NCI-H2171 treated with DMSO at 0.1 percent for 48 hours (cell line): ENCODE measurements around the gene SPTBN2.
A peak's percentile ranks its signal among the peaks of the same experiment; 100 is the strongest.

ENCODE experiments used
- DNase-seq: peaks from one replicate; lab custom pipeline; 2025; lab: John Stamatoyannopoulos, UW

SPTBN2 gene

GRCh38 chr11:66701432-66702240, 27.4 kb downstream of the SPTBN2 start:
- DNase-seq = no peak

DNA sequence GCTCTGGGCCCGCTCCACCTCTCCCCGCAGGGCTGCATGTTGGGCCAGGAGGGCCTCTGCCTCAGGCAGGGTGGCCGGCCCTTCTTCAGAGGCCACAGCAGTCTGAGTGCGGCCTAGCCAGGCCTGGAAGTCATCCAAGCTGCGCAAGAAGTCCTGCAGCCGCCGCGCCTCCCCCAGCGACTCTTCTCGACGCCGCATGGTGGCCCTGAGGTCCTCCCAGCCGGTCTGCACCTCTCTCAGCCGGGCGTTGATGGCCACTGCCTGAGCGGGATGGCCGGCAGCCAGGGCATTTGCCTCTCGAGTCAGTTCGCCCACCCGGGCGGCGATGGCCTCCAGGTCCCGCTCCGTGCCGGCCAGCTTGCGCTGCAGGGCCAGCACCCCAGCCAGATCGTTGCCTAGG, 28.3 kb downstream of the SPTBN2 start:
- DNase-seq = no peak

DNA sequence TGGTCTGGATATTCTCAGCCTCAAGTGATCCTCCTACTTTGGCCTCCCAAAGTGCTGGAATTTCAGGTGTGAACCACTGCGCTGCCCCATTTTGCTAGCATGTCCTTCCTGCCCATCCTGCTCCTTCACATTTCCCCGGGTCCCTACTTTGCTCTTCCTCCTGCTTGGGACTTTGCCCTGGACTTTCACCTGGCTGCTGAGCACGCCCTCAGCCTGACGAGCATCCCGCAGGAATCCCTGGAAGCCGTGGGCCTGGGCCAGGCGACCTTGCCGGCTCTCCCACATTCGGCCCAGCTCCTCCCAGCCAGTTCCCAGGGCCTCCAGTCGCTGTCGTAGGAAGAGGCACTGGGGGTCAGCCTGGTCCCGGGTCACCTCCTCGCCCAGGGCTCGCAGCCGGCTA, 28.7 kb downstream of the SPTBN2 start:
- no peak for DNase-seq

- no peak for DNase-seq
Observed at GRCh38 chr11:66698491-66698890, 30.5 kb downstream of the SPTBN2 start.

- no peak for DNase-seq
Observed at GRCh38 chr11:66697988-66698387, 31.0 kb downstream of the SPTBN2 start.

DNA sequence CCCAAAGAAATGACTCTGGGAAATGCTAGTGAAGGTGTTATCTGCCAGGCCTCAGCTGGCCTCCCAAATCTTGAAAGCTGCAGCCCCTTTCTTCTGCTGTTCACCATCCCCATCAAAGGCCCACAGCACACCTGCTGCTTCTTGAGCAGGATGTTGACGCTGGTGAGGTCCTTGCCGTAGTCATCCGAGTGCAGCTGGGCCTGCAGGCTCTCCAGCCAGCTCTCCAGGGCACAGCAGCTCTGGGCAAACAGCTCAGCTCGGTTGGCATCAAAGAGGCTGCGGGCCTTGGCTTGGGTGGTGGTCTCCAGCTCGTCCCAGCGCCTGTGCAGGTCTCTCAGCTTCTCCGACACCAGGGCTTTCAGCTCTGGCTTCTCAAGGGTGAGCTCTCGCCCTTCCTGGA, 32.9 kb downstream of the SPTBN2 start:
- no peak for DNase-seq

- peak; percentile 82 for DNase-seq
Observed at GRCh38 chr11:66694732-66695207, 34.2 kb downstream of the SPTBN2 start.

DNA sequence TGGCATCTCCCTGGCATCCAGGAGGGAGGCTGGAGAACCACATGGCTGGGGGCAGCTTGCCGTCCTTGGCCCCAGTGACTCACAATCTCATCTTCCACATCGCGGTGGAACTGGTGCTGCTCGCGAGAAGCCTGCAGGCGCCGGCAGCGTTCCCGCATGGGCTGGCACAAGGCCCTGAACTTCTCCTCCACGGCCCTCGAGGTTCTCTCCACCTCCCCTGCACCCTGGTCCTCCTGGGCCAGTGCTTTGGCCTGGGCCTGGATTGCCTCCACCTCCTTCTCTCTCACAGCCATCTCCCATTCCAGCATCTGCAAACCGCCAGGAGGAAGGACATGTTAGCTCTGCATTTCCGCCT, 35.0 kb downstream of the SPTBN2 start:
- no peak for DNase-seq

DNA sequence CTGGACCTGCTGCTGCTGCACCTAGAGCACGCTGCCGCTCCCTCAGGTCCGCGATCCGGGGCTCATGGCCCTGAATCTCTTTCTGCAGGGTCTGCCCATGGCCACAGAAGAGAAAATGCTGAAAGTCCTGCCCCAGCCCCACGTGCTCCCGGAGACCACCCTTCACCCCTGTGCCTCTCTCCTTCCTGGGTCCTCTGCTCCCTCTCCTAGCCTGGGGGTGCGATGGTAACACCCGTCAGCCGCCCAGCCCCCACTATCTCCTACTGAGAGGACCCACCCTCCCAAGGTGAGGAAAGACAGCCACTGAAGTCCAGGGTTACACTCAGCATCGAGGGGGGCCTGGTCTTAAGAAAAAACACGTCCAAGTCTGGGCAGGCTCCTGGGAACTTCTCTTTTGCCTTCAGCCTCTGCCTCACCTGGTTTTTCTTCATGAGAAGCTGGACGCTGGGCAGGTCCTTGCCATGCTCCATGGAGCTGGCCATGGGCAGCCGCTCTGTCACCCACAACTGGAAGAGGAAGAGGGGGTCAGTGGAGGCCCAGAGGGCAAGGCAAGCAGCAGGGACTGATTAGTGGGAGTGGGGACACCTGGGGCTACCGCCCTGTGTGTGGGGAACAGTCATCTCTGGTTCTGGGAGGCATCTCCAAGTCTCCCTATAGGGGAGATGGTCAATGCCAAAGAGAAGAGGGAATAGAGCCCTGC, 35.5 kb downstream of the SPTBN2 start:
- DNase-seq = no peak

DNA sequence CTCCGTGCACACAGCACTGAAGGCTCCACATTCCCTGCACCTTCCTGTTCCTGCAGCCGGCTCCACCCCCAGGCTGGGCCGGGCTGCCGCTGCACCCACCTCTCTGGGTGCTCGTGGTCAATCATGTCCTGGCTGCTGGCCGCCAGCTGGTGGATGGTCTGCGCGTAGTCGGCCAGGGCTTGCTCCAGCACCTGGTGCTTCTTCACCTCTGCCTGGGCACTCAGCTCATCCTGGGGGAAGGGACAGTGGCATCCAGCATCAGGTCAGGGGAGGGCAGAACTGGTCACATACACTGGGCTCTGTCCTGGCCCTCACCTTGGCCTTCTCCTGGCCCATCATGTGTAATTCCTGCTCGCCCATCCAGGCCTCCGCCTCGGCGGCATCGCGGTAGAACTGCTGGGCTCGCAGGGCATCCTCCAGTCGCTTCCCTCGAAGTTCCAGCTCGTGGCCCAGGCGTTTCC, 36.1 kb downstream of the SPTBN2 start:
- no peak for DNase-seq

DNA sequence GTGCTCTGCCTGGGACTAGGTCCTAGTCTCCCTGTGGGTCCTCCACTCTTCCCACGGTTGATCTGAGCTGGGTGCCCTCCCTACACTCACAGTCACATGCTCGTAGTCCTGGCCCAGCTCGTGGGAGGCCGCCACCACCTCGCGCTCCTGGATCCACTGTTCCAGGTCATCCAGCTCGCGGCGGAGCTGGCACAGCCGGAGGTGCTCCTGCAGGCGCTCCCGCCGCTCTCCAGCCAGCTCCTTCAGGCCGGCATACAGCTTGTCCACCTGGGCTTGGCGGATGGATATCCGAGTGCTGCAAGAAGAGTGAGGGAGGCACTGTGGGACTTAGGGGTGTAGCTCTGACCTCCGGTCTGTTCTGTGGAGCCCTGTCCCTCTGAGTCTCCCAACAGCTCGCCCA, 36.6 kb downstream of the SPTBN2 start:
- no peak for DNase-seq

GRCh38 chr11:66691311-66691980, 37.6 kb downstream of the SPTBN2 start:
- no peak for DNase-seq

- no peak for DNase-seq
Observed at GRCh38 chr11:66689661-66690590, 39.1 kb downstream of the SPTBN2 start.

GRCh38 chr11:66688561-66689534, 40.2 kb downstream of the SPTBN2 start:
- no peak for DNase-seq

GRCh38 chr11:66687831-66688281, 41.2 kb downstream of the SPTBN2 start:
- no peak for DNase-seq

DNA sequence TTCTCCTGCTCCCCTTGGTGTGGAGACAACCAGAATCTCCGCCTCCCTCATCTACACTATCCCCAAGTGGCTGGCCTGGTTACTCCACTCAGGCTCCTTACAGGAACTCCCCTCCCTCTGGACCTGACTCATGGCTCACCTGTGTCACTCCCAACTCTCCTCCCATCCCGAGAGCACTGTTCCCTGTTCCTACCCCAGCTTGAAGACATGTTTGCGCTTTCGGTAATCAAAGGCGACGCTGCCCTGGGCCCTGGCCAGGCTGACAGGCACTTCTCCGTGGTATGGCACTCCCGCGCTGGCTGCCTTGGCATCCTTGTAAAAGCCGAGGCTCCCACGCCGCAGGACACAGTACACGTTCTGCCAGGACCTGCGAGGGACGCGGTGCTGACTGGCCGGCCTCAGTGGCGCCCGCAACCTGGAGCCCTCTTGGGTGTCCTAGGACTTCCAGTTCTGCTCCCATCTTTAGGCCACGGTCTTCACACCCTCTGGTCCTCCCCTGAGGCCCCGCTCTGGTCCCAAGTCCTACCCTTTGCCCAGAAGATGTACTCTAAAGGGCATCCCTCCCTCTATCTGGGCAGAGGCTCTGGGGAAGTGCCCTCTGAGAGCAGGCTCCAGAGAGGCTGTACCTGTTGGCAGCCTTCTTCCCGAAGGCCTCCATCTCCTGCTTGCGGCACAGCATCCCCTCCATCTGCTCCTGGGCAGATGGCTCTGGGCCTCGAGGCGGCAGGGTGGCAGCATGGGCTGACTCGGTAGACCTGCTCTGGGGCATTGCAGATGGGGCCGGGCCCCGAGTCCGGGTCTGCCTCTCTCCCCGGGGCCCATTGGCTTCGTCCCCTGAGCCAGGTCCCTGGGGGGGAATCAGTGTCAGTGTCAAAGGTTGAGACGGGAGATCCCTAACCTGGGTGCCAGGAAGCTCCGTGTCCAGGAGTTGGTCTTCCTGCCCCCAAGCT, 41.9 kb downstream of the SPTBN2 start:
- DNase-seq = peak; percentile 12

GRCh38 chr11:66686100-66686785, 42.8 kb downstream of the SPTBN2 start:
- no peak for DNase-seq

DNA sequence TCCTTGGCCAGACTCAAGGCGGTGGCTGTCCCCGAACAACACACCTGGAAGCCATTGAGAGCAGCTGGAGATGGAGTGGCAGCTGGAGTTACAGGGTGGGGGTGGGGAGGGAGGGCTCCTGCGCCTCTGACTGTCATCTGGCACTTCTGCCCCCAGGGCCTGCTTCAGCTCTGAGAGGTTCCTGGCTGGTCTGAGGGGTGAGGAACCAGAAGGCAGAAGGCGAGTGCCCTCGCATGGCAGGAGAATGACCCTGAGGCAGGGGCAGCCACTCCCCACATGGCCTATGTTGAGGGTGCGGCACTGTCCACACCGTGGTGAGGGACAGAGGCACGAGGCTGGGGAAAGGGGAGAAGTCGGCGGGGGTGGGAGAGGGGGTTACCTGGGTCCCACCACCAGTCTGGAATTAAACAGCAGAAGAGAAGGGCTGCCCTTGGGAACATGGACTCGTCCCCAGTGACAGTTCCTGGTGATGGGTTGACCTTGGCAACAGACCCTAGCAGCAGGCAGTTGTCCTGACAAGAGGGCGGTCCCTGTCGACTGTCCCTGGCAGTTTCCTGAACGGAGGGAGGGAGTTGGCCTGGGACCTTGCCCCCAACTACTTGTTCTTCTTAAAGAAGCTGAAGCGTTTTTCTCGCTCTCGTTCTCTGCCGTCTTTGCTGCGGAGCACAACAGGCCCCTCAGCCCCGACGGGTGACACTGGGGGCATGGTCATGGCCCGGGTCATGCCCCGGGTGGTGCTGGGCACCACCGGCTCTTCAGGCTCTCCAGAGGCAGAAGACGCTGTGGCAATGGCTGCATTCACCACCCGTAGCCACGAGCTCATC, 43.5 kb downstream of the SPTBN2 start:
- DNase-seq = peak; percentile 41
